WI38 (cell line): ENCODE measurements around the gene CDCP2.

Experiments used
- H3K4me3 ChIP-seq: 2 replicates; pipeline ENCODE4 v1.5.1; 2011; ENCODE audit warnings: low read depth, mild to moderate bottlenecking, control low read depth, low read length
- CTCF ChIP-seq: IDR thresholded peaks from 2 replicates; pipeline ENCODE4 v1.5.1; 2012; ENCODE audit warnings: low read depth, mild to moderate bottlenecking, control low read depth, low read length

CDCP2 gene

GRCh38 chr1:54188291-54188690 lies 35.5 kb upstream of the CDCP2 start:
- TF ChIP-seq CTCF, result no peak
- H3K4me3 ChIP-seq, result no peak overlapping the region

GRCh38 chr1:54186056-54186455 lies 33.3 kb upstream of the CDCP2 start:
- no peak overlapping the region for H3K4me3 ChIP-seq
- TF ChIP-seq CTCF, result no peak

- no peak overlapping the region for H3K4me3 ChIP-seq
- TF ChIP-seq CTCF, result no peak
Measured at GRCh38 chr1:54180701-54181360, 28.0 kb upstream of the CDCP2 start.

GRCh38 chr1:54178296-54179070 lies 25.7 kb upstream of the CDCP2 start:
- no peak overlapping the region for H3K4me3 ChIP-seq
- no peak for TF ChIP-seq CTCF

- H3K4me3 ChIP-seq, result no peak overlapping the region
- no peak for TF ChIP-seq CTCF
Measured at GRCh38 chr1:54177726-54178125, 24.9 kb upstream of the CDCP2 start.

- no peak for TF ChIP-seq CTCF
- H3K4me3 ChIP-seq, result no peak overlapping the region
Measured at GRCh38 chr1:54176621-54177327, 24.0 kb upstream of the CDCP2 start.

- H3K4me3 ChIP-seq, result no peak overlapping the region
- no peak for TF ChIP-seq CTCF
Measured at GRCh38 chr1:54174106-54174505, 21.3 kb upstream of the CDCP2 start.
